SU-DHL-6 (cell line): Measurements from ENCODE around the gene UQCR10.

Experiments
- CTCF ChIP-seq: fragments of 200-600 bp; sonication (generic); IDR thresholded peaks from one replicate; pipeline ENCODE4 v1.5.1; 2017; ENCODE audit warnings: antibody characterized with exemption, mild to moderate bottlenecking, low read length, moderate library complexity; ENCODE audit not compliant: insufficient read depth, poor library complexity, severe bottlenecking
- EZH2phosphoT487 ChIP-seq: fragments of 200-600 bp; sonication (generic), shearing (Covaris generic); conservative IDR thresholded peaks from 2 replicates; pipeline ENCODE4 v1.6.1; 2018; ENCODE audit warnings: mild to moderate bottlenecking, antibody characterized with exemption, low read length, moderate library complexity, mixed read lengths

DNA sequence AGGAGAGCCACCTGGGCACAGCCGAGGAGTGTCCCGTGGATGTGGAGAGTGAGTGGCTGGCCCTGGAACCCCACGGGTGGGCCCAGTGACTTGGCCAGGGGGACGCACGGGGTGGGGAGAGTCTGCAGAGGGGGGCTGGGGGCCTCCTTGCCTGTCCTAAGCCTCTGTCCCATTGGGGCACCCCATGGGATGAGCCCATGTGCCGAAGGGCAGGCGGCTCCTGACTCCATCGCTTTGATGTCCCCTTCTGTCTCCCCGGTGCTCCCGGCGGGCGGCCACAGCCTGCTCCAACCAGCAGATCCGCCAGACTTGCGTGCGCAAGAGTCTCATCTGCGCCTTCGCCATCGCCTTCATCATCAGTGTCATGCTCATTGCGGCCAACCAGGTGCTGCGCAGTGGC is 38.0 kb upstream of the UQCR10 start:
- TF ChIP-seq CTCF = no peak
- no peak for TF ChIP-seq EZH2phosphoT487
